HEK293 (cell line): ENCODE results near the gene ATP6V1F.

Experiments
- CTCF ChIA-PET: fragments of 350-600 bp; formaldehyde crosslinking; extraction: SDS; loops from one replicate; lab custom pipeline; 2021; ENCODE audit warnings: antibody characterized with exemption; lab: Yijun Ruan, JAX
- POLR2A ChIA-PET: fragments of 300-600 bp; formaldehyde crosslinking; extraction: SDS; loops from one replicate; lab custom pipeline; 2020; ENCODE audit warnings: antibody characterized with exemption, inconsistent platforms; lab: Yijun Ruan, JAX
- H3K27ac ChIP-seq: fragments of 200-500 bp; sonication (Bioruptor generic); 2 replicates; pipeline ENCODE4 v1.5.1; 2014; ENCODE audit warnings: low read depth, low read length, control low read depth, inconsistent platforms; ENCODE audit errors: extremely low read depth
- H3K36me3 ChIP-seq, 2 experiments: fragments of 200-500 bp in 1 of 2; sonication (Bioruptor generic) in 1 of 2; 1 replicate in 1 of 2; 2 replicates in 1 of 2; pipeline ENCODE4 v1.5.1; 2014 to 2017; ENCODE audit warnings: inconsistent platforms in 2 of 2, low read length in 2 of 2; ENCODE audit not compliant: control insufficient read depth in 2 of 2, insufficient read depth in 1 of 2
- H3K4me1 ChIP-seq: fragments of 200-500 bp; sonication (Bioruptor generic); 2 replicates; pipeline ENCODE4 v1.5.1; 2014; ENCODE audit warnings: mild to moderate bottlenecking, low read length, inconsistent platforms; ENCODE audit not compliant: control insufficient read depth, insufficient read depth
- H3K4me3 ChIP-seq: 2 replicates; pipeline ENCODE4 v1.5.1; 2011; ENCODE audit warnings: low read depth, mild to moderate bottlenecking, control low read depth, low read length, moderate library complexity
- H3K9me3 ChIP-seq: fragments of 200-500 bp; sonication (Bioruptor generic); 2 replicates; pipeline ENCODE4 v1.5.1; 2014; ENCODE audit warnings: low read depth, low read length, inconsistent platforms; ENCODE audit not compliant: control insufficient read depth, insufficient read depth
- BCL11B ChIP-seq: fragments of 450-650 bp; formaldehyde crosslinking; IDR thresholded peaks from 2 replicates; pipeline ENCODE4 v1.5.1; 2016; ENCODE audit warnings: low read depth, missing biosample characterization, missing genetic modification characterization
- GLIS2 ChIP-seq: fragments of 450-650 bp; formaldehyde crosslinking; IDR thresholded peaks from 2 replicates; pipeline ENCODE4 v1.5.1; 2016; ENCODE audit warnings: missing biosample characterization, missing genetic modification characterization
- HOXC10 ChIP-seq: sonication (generic); formaldehyde crosslinking; IDR thresholded peaks from 2 replicates; pipeline ENCODE4 v1.8.1; 2023; ENCODE audit warnings: mild to moderate bottlenecking, missing genetic modification reagents
- MZF1 ChIP-seq: fragments of 450-650 bp; formaldehyde crosslinking; IDR thresholded peaks from 2 replicates; pipeline ENCODE4 v1.5.1; 2017; ENCODE audit warnings: missing biosample characterization, missing genetic modification characterization, borderline replicate concordance
- PRDM1 ChIP-seq: fragments of 450-650 bp; formaldehyde crosslinking; IDR thresholded peaks from 2 replicates; pipeline ENCODE4; 2016; ENCODE audit warnings: missing biosample characterization, missing genetic modification characterization
- SALL2 ChIP-seq: fragments of 450-650 bp; formaldehyde crosslinking; IDR thresholded peaks from 2 replicates; pipeline ENCODE4 v1.5.0; 2017; ENCODE audit warnings: missing biosample characterization, mild to moderate bottlenecking, missing genetic modification characterization, borderline replicate concordance
- SP7 ChIP-seq: fragments of 450-650 bp; formaldehyde crosslinking; IDR thresholded peaks from 2 replicates; pipeline ENCODE4 v1.5.1; 2016; ENCODE audit warnings: missing biosample characterization, missing genetic modification characterization
- TRIM28 ChIP-seq: IDR thresholded peaks from 2 replicates; pipeline ENCODE4 v1.6.1; 2011; ENCODE audit warnings: low read length, control low read depth, borderline replicate concordance
- ZBTB17 ChIP-seq: fragments of 450-650 bp; formaldehyde crosslinking; IDR thresholded peaks from 2 replicates; pipeline ENCODE4 v1.5.1; 2016; ENCODE audit warnings: missing biosample characterization, missing genetic modification characterization
- ZBTB20 ChIP-seq: fragments of 450-650 bp; formaldehyde crosslinking; IDR thresholded peaks from 2 replicates; pipeline ENCODE4 v1.5.1; 2016; ENCODE audit warnings: missing biosample characterization, missing genetic modification characterization
- ZBTB8A ChIP-seq: fragments of 450-650 bp; formaldehyde crosslinking; IDR thresholded peaks from 2 replicates; pipeline ENCODE4 v1.5.1; 2016; ENCODE audit warnings: missing biosample characterization, missing genetic modification characterization
- ZEB2 ChIP-seq: fragments of 450-650 bp; formaldehyde crosslinking; IDR thresholded peaks from 2 replicates; pipeline ENCODE4 v1.5.1; 2016; ENCODE audit warnings: missing biosample characterization, missing genetic modification characterization
- ZFP69B ChIP-seq: fragments of 450-650 bp; formaldehyde crosslinking; IDR thresholded peaks from 2 replicates; pipeline ENCODE4 v1.5.1; 2016; ENCODE audit warnings: missing biosample characterization, missing genetic modification characterization
- ZIC2 ChIP-seq: fragments of 450-650 bp; formaldehyde crosslinking; IDR thresholded peaks from 2 replicates; pipeline ENCODE4 v1.5.1; 2016; ENCODE audit warnings: missing biosample characterization, missing genetic modification characterization
- ZNF114 ChIP-seq: fragments of 450-650 bp; formaldehyde crosslinking; IDR thresholded peaks from 2 replicates; pipeline ENCODE4 v1.5.0; 2017; ENCODE audit warnings: missing biosample characterization, missing genetic modification characterization
- ZNF140 ChIP-seq: fragments of 450-650 bp; formaldehyde crosslinking; IDR thresholded peaks from 2 replicates; pipeline ENCODE4 v1.5.1; 2016; ENCODE audit warnings: missing biosample characterization, missing genetic modification characterization
- ZNF366 ChIP-seq: fragments of 450-650 bp; formaldehyde crosslinking; conservative IDR thresholded peaks from 2 replicates; pipeline ENCODE4 v1.5.1; 2016; ENCODE audit warnings: missing biosample characterization, missing genetic modification characterization
- ZNF501 ChIP-seq: fragments of 450-650 bp; formaldehyde crosslinking; IDR thresholded peaks from 2 replicates; pipeline ENCODE4 v1.5.1; 2016; ENCODE audit warnings: missing biosample characterization, missing genetic modification characterization
- ZNF544 ChIP-seq: fragments of 450-650 bp; formaldehyde crosslinking; IDR thresholded peaks from 2 replicates; pipeline ENCODE4 v1.5.0; 2017; ENCODE audit warnings: missing biosample characterization, missing genetic modification characterization
- ZNF558 ChIP-seq: fragments of 450-650 bp; formaldehyde crosslinking; IDR thresholded peaks from 2 replicates; pipeline ENCODE4 v1.5.1; 2016; ENCODE audit warnings: missing biosample characterization, missing genetic modification characterization
- ZNF621 ChIP-seq: fragments of 450-650 bp; formaldehyde crosslinking; IDR thresholded peaks from 2 replicates; pipeline ENCODE4 v1.5.1; 2017; ENCODE audit warnings: missing biosample characterization, missing genetic modification characterization
- ZNF629 ChIP-seq: fragments of 450-650 bp; formaldehyde crosslinking; IDR thresholded peaks from 2 replicates; pipeline ENCODE4 v1.5.1; 2017; ENCODE audit warnings: missing biosample characterization, missing genetic modification characterization
- ZNF677 ChIP-seq: fragments of 450-650 bp; IDR thresholded peaks from 2 replicates; pipeline ENCODE4 v1.5.0; 2018; ENCODE audit warnings: missing biosample characterization, mild to moderate bottlenecking, missing genetic modification characterization, moderate library complexity
- ZNF777 ChIP-seq: fragments of 450-650 bp; formaldehyde crosslinking; IDR thresholded peaks from 2 replicates; pipeline ENCODE4 v1.5.1; 2017; ENCODE audit warnings: missing biosample characterization, missing genetic modification characterization, borderline replicate concordance
- ZNF837 ChIP-seq: fragments of 450-650 bp; formaldehyde crosslinking; IDR thresholded peaks from 2 replicates; pipeline ENCODE4 v1.5.1; 2016; ENCODE audit warnings: missing biosample characterization, missing genetic modification characterization
- ZNF843 ChIP-seq: fragments of 450-650 bp; formaldehyde crosslinking; IDR thresholded peaks from 2 replicates; pipeline ENCODE4 v1.5.1; 2016; ENCODE audit warnings: missing biosample characterization, missing genetic modification characterization
- TF ChIP-seq, protein P1 (sequence below): fragments of 450-650 bp; formaldehyde crosslinking; IDR thresholded peaks from 2 replicates; pipeline ENCODE4; 2016; ENCODE audit warnings: missing biosample characterization, missing genetic modification characterization
- TF ChIP-seq, protein P2 (sequence below): fragments of 450-650 bp; formaldehyde crosslinking; IDR thresholded peaks from 2 replicates; pipeline ENCODE4 v1.5.1; 2016; ENCODE audit warnings: missing biosample characterization, missing genetic modification characterization
- TF ChIP-seq, protein P3 (sequence below): fragments of 450-650 bp; formaldehyde crosslinking; IDR thresholded peaks from 2 replicates; pipeline ENCODE4 v1.5.1; 2016; ENCODE audit warnings: missing biosample characterization, missing genetic modification characterization, borderline replicate concordance
- TF ChIP-seq, protein P4 (sequence below): fragments of 450-650 bp; formaldehyde crosslinking; IDR thresholded peaks from 2 replicates; pipeline ENCODE4 v1.5.1; 2016; ENCODE audit warnings: missing biosample characterization, missing genetic modification characterization
- TF ChIP-seq, protein P5 (sequence below): fragments of 450-650 bp; formaldehyde crosslinking; IDR thresholded peaks from 2 replicates; pipeline ENCODE4 v1.5.1; 2016; ENCODE audit warnings: missing biosample characterization, missing genetic modification characterization

The ATP6V1F gene

DNA sequence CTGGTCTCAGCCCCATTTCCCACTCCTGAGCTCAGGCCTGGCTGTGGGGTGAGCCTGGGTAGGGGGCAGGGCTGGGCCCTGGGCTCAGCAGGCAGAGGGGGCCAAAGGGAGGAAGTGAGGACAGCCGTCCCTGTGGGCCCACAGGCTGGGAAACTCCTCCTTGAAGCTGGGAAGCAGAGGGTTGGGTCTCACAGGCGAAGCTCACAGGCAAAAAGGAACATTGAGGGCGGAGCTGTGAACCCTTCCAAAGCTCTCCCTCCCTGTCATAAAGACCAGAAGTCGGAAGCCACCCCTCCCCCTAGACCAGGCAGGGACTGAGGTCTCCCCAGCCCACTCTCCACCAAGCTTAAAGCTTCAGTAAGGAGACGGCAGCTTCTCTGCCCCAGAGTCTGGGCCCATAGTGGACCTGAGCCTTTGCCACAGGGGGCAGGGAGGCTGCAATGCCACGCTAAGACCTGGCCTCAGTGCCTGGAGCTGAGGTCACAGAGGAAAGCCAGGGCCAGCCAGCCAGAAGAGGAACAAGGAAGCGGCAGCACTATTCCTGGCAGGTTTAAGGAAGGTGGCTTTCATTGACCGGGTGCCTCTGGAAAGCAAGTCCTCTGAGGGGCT lies 48.9 kb downstream of the ATP6V1F start:
- POLR2A ChIA-PET, result no interaction called here
- TF ChIP-seq ZNF140 (tag by site-specific recombination) (no peak), ZBTB17 (tag by site-specific recombination) (0 out of 2 replicates have a peak, but pooled peaks have one; percentile 33), ZNF843 (tag by site-specific recombination) (no peak), GLIS2 (tag by site-specific recombination) (0 out of 2 replicates have a peak, but pooled peaks have one; percentile 30), SP7 (tag by site-specific recombination) (no peak), ZNF558 (tag by site-specific recombination) (no peak), ZNF837 (tag by site-specific recombination) (no peak), ZNF501 (no peak), ZIC2 (tag by site-specific recombination) (peak; percentile 37; the same call in 1 of the 2 replicates), ZNF621 (tag by site-specific recombination) (no peak), MZF1 (tag by site-specific recombination) (no peak), PRDM1 (tag by site-specific recombination) (no peak), ZNF366 (no peak), ZNF777 (tag by site-specific recombination) (no peak), ZEB2 (no peak), ZNF677 (no peak), BCL11B (no peak), TRIM28 (no peak), ZBTB20 (peak; percentile 94), ZFP69B (tag by site-specific recombination) (peak; percentile 98), ZNF114 (tag by site-specific recombination) (no peak), ZBTB8A (tag by site-specific recombination) (peak; percentile 44), ZNF544 (tag by site-specific recombination) (no peak), SALL2 (tag by site-specific recombination) (no peak), ZNF629 (tag by site-specific recombination) (no peak), HOXC10 (no peak)
- TF ChIP-seq, protein P1, sequence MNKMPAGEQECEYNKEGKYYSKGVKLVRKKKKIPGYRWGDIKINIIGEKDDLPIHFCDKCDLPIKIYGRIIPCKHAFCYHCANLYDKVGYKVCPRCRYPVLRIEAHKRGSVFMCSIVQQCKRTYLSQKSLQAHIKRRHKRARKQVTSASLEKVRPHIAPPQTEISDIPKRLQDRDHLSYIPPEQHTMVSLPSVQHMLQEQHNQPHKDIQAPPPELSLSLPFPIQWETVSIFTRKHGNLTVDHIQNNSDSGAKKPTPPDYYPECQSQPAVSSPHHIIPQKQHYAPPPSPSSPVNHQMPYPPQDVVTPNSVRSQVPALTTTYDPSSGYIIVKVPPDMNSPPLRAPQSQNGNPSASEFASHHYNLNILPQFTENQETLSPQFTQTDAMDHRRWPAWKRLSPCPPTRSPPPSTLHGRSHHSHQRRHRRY (tag by site-specific recombination), result no peak
- TF ChIP-seq, protein P2, sequence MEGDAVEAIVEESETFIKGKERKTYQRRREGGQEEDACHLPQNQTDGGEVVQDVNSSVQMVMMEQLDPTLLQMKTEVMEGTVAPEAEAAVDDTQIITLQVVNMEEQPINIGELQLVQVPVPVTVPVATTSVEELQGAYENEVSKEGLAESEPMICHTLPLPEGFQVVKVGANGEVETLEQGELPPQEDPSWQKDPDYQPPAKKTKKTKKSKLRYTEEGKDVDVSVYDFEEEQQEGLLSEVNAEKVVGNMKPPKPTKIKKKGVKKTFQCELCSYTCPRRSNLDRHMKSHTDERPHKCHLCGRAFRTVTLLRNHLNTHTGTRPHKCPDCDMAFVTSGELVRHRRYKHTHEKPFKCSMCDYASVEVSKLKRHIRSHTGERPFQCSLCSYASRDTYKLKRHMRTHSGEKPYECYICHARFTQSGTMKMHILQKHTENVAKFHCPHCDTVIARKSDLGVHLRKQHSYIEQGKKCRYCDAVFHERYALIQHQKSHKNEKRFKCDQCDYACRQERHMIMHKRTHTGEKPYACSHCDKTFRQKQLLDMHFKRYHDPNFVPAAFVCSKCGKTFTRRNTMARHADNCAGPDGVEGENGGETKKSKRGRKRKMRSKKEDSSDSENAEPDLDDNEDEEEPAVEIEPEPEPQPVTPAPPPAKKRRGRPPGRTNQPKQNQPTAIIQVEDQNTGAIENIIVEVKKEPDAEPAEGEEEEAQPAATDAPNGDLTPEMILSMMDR, result no peak
- TF ChIP-seq, protein P3, sequence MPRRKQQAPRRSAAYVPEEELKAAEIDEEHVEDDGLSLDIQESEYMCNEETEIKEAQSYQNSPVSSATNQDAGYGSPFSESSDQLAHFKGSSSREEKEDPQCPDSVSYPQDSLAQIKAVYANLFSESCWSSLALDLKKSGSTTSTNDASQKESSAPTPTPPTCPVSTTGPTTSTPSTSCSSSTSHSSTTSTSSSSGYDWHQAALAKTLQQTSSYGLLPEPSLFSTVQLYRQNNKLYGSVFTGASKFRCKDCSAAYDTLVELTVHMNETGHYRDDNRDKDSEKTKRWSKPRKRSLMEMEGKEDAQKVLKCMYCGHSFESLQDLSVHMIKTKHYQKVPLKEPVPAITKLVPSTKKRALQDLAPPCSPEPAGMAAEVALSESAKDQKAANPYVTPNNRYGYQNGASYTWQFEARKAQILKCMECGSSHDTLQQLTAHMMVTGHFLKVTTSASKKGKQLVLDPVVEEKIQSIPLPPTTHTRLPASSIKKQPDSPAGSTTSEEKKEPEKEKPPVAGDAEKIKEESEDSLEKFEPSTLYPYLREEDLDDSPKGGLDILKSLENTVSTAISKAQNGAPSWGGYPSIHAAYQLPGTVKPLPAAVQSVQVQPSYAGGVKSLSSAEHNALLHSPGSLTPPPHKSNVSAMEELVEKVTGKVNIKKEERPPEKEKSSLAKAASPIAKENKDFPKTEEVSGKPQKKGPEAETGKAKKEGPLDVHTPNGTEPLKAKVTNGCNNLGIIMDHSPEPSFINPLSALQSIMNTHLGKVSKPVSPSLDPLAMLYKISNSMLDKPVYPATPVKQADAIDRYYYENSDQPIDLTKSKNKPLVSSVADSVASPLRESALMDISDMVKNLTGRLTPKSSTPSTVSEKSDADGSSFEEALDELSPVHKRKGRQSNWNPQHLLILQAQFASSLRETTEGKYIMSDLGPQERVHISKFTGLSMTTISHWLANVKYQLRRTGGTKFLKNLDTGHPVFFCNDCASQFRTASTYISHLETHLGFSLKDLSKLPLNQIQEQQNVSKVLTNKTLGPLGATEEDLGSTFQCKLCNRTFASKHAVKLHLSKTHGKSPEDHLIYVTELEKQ, result no peak
- TF ChIP-seq, protein P4, sequence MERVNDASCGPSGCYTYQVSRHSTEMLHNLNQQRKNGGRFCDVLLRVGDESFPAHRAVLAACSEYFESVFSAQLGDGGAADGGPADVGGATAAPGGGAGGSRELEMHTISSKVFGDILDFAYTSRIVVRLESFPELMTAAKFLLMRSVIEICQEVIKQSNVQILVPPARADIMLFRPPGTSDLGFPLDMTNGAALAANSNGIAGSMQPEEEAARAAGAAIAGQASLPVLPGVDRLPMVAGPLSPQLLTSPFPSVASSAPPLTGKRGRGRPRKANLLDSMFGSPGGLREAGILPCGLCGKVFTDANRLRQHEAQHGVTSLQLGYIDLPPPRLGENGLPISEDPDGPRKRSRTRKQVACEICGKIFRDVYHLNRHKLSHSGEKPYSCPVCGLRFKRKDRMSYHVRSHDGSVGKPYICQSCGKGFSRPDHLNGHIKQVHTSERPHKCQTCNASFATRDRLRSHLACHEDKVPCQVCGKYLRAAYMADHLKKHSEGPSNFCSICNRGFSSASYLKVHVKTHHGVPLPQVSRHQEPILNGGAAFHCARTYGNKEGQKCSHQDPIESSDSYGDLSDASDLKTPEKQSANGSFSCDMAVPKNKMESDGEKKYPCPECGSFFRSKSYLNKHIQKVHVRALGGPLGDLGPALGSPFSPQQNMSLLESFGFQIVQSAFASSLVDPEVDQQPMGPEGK (tag by site-specific recombination), result peak; percentile 37
- TF ChIP-seq, protein P5, sequence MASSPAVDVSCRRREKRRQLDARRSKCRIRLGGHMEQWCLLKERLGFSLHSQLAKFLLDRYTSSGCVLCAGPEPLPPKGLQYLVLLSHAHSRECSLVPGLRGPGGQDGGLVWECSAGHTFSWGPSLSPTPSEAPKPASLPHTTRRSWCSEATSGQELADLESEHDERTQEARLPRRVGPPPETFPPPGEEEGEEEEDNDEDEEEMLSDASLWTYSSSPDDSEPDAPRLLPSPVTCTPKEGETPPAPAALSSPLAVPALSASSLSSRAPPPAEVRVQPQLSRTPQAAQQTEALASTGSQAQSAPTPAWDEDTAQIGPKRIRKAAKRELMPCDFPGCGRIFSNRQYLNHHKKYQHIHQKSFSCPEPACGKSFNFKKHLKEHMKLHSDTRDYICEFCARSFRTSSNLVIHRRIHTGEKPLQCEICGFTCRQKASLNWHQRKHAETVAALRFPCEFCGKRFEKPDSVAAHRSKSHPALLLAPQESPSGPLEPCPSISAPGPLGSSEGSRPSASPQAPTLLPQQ (tag by site-specific recombination), result peak; percentile 98

More for the DNA sequence above, 48.9 kb downstream of the ATP6V1F start:
- Histone ChIP-seq H3K9me3 (no peaks in the 10 kb centered on the region), H3K27ac (0 out of 2 replicates have a peak overlapping the region, but pooled peaks have one; percentile 14), H3K4me3 (no peak overlapping the region), H3K36me3 (no peaks in the 10 kb centered on the region), H3K4me1 (no peaks in the 10 kb centered on the region)
- CTCF ChIA-PET, result interaction anchor here (0.7 to 0.9 kb wide), 2 partner anchors 180 to 298 kb away, joined by 3 to 7 read pairs; no protein-coding TSS in a partner anchor
